Measurements from ENCODE around the gene C9orf43. TPM values are rescaled to one million over a fixed set of nuclear protein-coding genes. Genes with fewer than 3 reads are reported as not detected.

Gene C9orf43
- total RNA-seq, 1 donor from 2014 or later = 0.48 TPM

GRCh38 chr9:113446323-113446740 lies 35.8 kb downstream of the C9orf43 start:
- H3K9me3 Mint-ChIP-seq = no peaks in the 10 kb centered on the region
- no peak for DNase-seq (ENCODE audit: low spot score)
- intact Hi-C loops (cut with micrococcal nuclease) = loop anchor here (2.0 kb wide), 1 partner anchor 144 kb away; no protein-coding TSS in a partner anchor
- no peaks in the 10 kb centered on the region for H3K36me3 Mint-ChIP-seq (ENCODE audit: low read depth)
- H3K4me3 Mint-ChIP-seq (ENCODE audit: low read depth) = no peak overlapping the region
- no peak overlapping the region for H3K27ac Mint-ChIP-seq
- H3K27me3 Mint-ChIP-seq (ENCODE audit: low read depth) = no peaks in the 10 kb centered on the region
- peaks cover 3% of the 10 kb centered on the region for H3K4me1 Mint-ChIP-seq (ENCODE audit: low read depth)

GRCh38 chr9:113449376-113449775 lies 38.8 kb downstream of the C9orf43 start:
- no peaks in the 10 kb centered on the region for H3K27me3 Mint-ChIP-seq (ENCODE audit: low read depth)
- no peaks in the 10 kb centered on the region for H3K36me3 Mint-ChIP-seq (ENCODE audit: low read depth)
- DNase-seq (ENCODE audit: low spot score) = no peak
- intact Hi-C loops (cut with micrococcal nuclease) = loop anchor here (1.0 kb wide), 1 partner anchor 209 kb away; no protein-coding TSS in a partner anchor
- H3K27ac Mint-ChIP-seq = no peak overlapping the region
- H3K4me1 Mint-ChIP-seq (ENCODE audit: low read depth) = peaks cover 3% of the 10 kb centered on the region
- no peak overlapping the region for H3K4me3 Mint-ChIP-seq (ENCODE audit: low read depth)
- no peaks in the 10 kb centered on the region for H3K9me3 Mint-ChIP-seq

GRCh38 chr9:113452113-113452605 lies 41.6 kb downstream of the C9orf43 start:
- Mint-ChIP-seq H3K4me1 (ENCODE audit: low read depth) (peaks cover 11% of the 10 kb centered on the region), H3K9me3 (no peaks in the 10 kb centered on the region), H3K27ac (no peak overlapping the region), H3K36me3 (ENCODE audit: low read depth) (no peaks in the 10 kb centered on the region), H3K4me3 (ENCODE audit: low read depth) (no peak overlapping the region), H3K27me3 (ENCODE audit: low read depth) (no peaks in the 10 kb centered on the region)
- DNase-seq (ENCODE audit: low spot score) = no peak
- intact Hi-C loops (cut with micrococcal nuclease) = no loop called here

- no peaks in the 10 kb centered on the region for H3K36me3 Mint-ChIP-seq (ENCODE audit: low read depth)
- peaks cover 11% of the 10 kb centered on the region for H3K4me1 Mint-ChIP-seq (ENCODE audit: low read depth)
- intact Hi-C loops (cut with micrococcal nuclease) = no loop called here
- H3K9me3 Mint-ChIP-seq = no peaks in the 10 kb centered on the region
- H3K4me3 Mint-ChIP-seq (ENCODE audit: low read depth) = no peak overlapping the region
- no peak for DNase-seq (ENCODE audit: low spot score)
- H3K27me3 Mint-ChIP-seq (ENCODE audit: low read depth) = no peaks in the 10 kb centered on the region
- no peak overlapping the region for H3K27ac Mint-ChIP-seq
Observed at GRCh38 chr9:113454914-113455761, 44.6 kb downstream of the C9orf43 start.

GRCh38 chr9:113456235-113456634 lies 45.7 kb downstream of the C9orf43 start:
- Mint-ChIP-seq H3K36me3 (ENCODE audit: low read depth) (no peaks in the 10 kb centered on the region), H3K27me3 (ENCODE audit: low read depth) (no peaks in the 10 kb centered on the region), H3K9me3 (no peaks in the 10 kb centered on the region), H3K4me3 (ENCODE audit: low read depth) (no peak overlapping the region), H3K4me1 (ENCODE audit: low read depth) (peaks cover 11% of the 10 kb centered on the region), H3K27ac (no peak overlapping the region)
- intact Hi-C loops (cut with micrococcal nuclease) = no loop called here
- DNase-seq (ENCODE audit: low spot score) = no peak

GRCh38 chr9:113461285-113461684 lies 50.7 kb downstream of the C9orf43 start:
- Mint-ChIP-seq H3K27ac (no peak overlapping the region), H3K4me3 (ENCODE audit: low read depth) (no peak overlapping the region), H3K27me3 (ENCODE audit: low read depth) (no peaks in the 10 kb centered on the region), H3K36me3 (ENCODE audit: low read depth) (no peaks in the 10 kb centered on the region), H3K9me3 (no peaks in the 10 kb centered on the region), H3K4me1 (ENCODE audit: low read depth) (peaks cover 12% of the 10 kb centered on the region)
- no peak for DNase-seq (ENCODE audit: low spot score)
- intact Hi-C loops (cut with micrococcal nuclease) = no loop called here

GRCh38 chr9:113461943-113462342 lies 51.4 kb downstream of the C9orf43 start:
- Mint-ChIP-seq H3K27ac (no peak overlapping the region), H3K4me1 (ENCODE audit: low read depth) (peaks cover 12% of the 10 kb centered on the region), H3K36me3 (ENCODE audit: low read depth) (no peaks in the 10 kb centered on the region), H3K9me3 (peaks cover 3% of the 10 kb centered on the region), H3K27me3 (ENCODE audit: low read depth) (no peaks in the 10 kb centered on the region), H3K4me3 (ENCODE audit: low read depth) (no peak overlapping the region)
- intact Hi-C loops (cut with micrococcal nuclease) = no loop called here
- no peak for DNase-seq (ENCODE audit: low spot score)

- H3K27ac Mint-ChIP-seq = no peak overlapping the region
- intact Hi-C loops (cut with micrococcal nuclease) = no loop called here
- H3K36me3 Mint-ChIP-seq (ENCODE audit: low read depth) = no peaks in the 10 kb centered on the region
- H3K4me1 Mint-ChIP-seq (ENCODE audit: low read depth) = peaks cover 12% of the 10 kb centered on the region
- H3K27me3 Mint-ChIP-seq (ENCODE audit: low read depth) = no peaks in the 10 kb centered on the region
- H3K4me3 Mint-ChIP-seq (ENCODE audit: low read depth) = no peak overlapping the region
- peaks cover 11% of the 10 kb centered on the region for H3K9me3 Mint-ChIP-seq
- DNase-seq (ENCODE audit: low spot score) = no peak
Observed at GRCh38 chr9:113462781-113463286, 52.3 kb downstream of the C9orf43 start.

- H3K27me3 Mint-ChIP-seq (ENCODE audit: low read depth) = no peaks in the 10 kb centered on the region
- peaks cover 3% of the 10 kb centered on the region for H3K36me3 Mint-ChIP-seq (ENCODE audit: low read depth)
- no peak for DNase-seq (ENCODE audit: low spot score)
- H3K4me1 Mint-ChIP-seq (ENCODE audit: low read depth) = peaks cover 12% of the 10 kb centered on the region
- H3K27ac Mint-ChIP-seq = no peak within 1 kb of the TSS
- intact Hi-C loops (cut with micrococcal nuclease) = no loop called here
- H3K4me3 Mint-ChIP-seq (ENCODE audit: low read depth) = no peak within 1 kb of the TSS
- H3K9me3 Mint-ChIP-seq = peaks cover 15% of the 10 kb centered on the region
Observed at GRCh38 chr9:113463418-113464285, 53.1 kb downstream of the C9orf43 start, which contains the start of gene RGS3. TSS of gene RGS3 (plus strand) at chr9:113463727. CDS start at chr9:113463803, 76 bp downstream.

- H3K4me1 Mint-ChIP-seq (ENCODE audit: low read depth) = peaks cover 12% of the 10 kb centered on the region
- H3K36me3 Mint-ChIP-seq (ENCODE audit: low read depth) = peaks cover 3% of the 10 kb centered on the region
- intact Hi-C loops (cut with micrococcal nuclease) = no loop called here
- no peak for DNase-seq (ENCODE audit: low spot score)
- H3K27me3 Mint-ChIP-seq (ENCODE audit: low read depth) = no peaks in the 10 kb centered on the region
- no peak overlapping the region for H3K4me3 Mint-ChIP-seq (ENCODE audit: low read depth)
- H3K9me3 Mint-ChIP-seq = peaks cover 15% of the 10 kb centered on the region
- no peak overlapping the region for H3K27ac Mint-ChIP-seq
Observed at GRCh38 chr9:113464286-113464660, 53.7 kb downstream of the C9orf43 start.

GRCh38 chr9:113465599-113466140 lies 55.1 kb downstream of the C9orf43 start:
- intact Hi-C loops (cut with micrococcal nuclease) = no loop called here
- Mint-ChIP-seq H3K9me3 (peaks cover 15% of the 10 kb centered on the region), H3K27ac (no peak overlapping the region), H3K27me3 (ENCODE audit: low read depth) (no peaks in the 10 kb centered on the region), H3K4me1 (ENCODE audit: low read depth) (peaks cover 12% of the 10 kb centered on the region), H3K36me3 (ENCODE audit: low read depth) (peaks cover 3% of the 10 kb centered on the region), H3K4me3 (ENCODE audit: low read depth) (no peak overlapping the region)
- DNase-seq (ENCODE audit: low spot score) = no peak

GRCh38 chr9:113467183-113467582 lies 56.6 kb downstream of the C9orf43 start:
- Mint-ChIP-seq H3K27ac (no peak overlapping the region), H3K27me3 (ENCODE audit: low read depth) (no peaks in the 10 kb centered on the region), H3K4me1 (ENCODE audit: low read depth) (peaks cover 15% of the 10 kb centered on the region), H3K36me3 (ENCODE audit: low read depth) (peaks cover 3% of the 10 kb centered on the region), H3K9me3 (peaks cover 15% of the 10 kb centered on the region), H3K4me3 (ENCODE audit: low read depth) (no peak overlapping the region)
- no peak for DNase-seq (ENCODE audit: low spot score)
- intact Hi-C loops (cut with micrococcal nuclease) = no loop called here

Measured in activated T-helper 2 cell treated with anti-CD3 and anti-CD28 coated beads, Interferon-gamma antibody, Interleukin-2, Interleukin-4, amounts not matched to agents 10 μg/mL and 5 μg/mL and 100 μg/mL, durations not matched to agents 14 hours and 24 hours and 36 hours (primary cell).